ENCODE data around the gene SURF6.
A peak's percentile ranks its signal among the peaks of the same experiment; 100 is the strongest.
"Not testable (repeated sequence)": the region's sequence is repeated elsewhere in the genome, so short reads cannot be mapped to it uniquely, and the experiment has no call there.

SURF6 gene

DNA sequence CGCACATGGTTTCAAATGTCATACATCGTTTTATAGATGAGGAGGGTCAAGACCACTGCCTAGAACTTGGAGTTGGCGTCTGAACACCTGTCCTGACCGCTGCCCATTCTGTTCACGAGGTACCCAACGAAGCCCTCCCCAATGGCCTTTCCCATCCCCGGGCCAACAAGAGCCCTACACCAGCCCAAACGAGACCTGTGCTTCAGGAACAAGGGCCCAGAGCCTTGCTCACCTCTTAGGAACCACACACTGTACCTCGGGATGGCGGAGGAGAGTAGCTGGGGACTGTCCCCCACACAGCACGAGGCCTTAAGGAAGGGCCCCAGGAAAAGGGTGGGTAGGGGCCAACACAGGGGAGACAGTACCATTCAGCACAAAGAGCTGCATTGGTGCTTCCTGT is 3.0 kb downstream of the SURF6 start:
- no peak for DNase-seq (ENCODE audit: low read depth)
- no peak overlapping the region for H3K4me3 ChIP-seq (ENCODE audit: low read length)
- TF ChIP-seq, protein P1, sequence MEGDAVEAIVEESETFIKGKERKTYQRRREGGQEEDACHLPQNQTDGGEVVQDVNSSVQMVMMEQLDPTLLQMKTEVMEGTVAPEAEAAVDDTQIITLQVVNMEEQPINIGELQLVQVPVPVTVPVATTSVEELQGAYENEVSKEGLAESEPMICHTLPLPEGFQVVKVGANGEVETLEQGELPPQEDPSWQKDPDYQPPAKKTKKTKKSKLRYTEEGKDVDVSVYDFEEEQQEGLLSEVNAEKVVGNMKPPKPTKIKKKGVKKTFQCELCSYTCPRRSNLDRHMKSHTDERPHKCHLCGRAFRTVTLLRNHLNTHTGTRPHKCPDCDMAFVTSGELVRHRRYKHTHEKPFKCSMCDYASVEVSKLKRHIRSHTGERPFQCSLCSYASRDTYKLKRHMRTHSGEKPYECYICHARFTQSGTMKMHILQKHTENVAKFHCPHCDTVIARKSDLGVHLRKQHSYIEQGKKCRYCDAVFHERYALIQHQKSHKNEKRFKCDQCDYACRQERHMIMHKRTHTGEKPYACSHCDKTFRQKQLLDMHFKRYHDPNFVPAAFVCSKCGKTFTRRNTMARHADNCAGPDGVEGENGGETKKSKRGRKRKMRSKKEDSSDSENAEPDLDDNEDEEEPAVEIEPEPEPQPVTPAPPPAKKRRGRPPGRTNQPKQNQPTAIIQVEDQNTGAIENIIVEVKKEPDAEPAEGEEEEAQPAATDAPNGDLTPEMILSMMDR (IDR thresholded peaks at IDR 0.05; ENCODE audit: insufficient read depth, low read depth, low read length, missing control alignments), result no peak

DNA sequence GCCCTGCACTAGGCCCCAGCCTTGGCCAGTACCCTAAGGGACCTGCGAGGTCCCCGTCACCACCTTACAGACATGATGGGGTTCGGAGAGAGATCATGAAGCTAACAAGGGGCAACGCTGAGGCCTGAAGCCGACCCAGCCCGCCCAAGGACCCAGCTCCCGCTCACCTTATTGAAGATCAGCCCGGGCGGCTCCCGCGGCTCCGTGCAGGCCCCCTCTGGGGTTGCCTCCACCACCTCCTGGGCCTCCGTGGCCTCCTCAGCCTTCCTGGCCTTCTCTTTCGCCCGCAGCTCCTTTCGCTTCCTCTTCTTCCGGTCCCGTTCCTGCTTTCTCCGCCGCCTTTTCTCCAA is 3.6 kb downstream of the SURF6 start:
- no peak for DNase-seq (ENCODE audit: low read depth)
- TF ChIP-seq, protein P1 (IDR thresholded peaks at IDR 0.05; ENCODE audit: insufficient read depth, low read depth, low read length, missing control alignments), result no peak
- H3K4me3 ChIP-seq (ENCODE audit: low read length), result no peak overlapping the region

DNA sequence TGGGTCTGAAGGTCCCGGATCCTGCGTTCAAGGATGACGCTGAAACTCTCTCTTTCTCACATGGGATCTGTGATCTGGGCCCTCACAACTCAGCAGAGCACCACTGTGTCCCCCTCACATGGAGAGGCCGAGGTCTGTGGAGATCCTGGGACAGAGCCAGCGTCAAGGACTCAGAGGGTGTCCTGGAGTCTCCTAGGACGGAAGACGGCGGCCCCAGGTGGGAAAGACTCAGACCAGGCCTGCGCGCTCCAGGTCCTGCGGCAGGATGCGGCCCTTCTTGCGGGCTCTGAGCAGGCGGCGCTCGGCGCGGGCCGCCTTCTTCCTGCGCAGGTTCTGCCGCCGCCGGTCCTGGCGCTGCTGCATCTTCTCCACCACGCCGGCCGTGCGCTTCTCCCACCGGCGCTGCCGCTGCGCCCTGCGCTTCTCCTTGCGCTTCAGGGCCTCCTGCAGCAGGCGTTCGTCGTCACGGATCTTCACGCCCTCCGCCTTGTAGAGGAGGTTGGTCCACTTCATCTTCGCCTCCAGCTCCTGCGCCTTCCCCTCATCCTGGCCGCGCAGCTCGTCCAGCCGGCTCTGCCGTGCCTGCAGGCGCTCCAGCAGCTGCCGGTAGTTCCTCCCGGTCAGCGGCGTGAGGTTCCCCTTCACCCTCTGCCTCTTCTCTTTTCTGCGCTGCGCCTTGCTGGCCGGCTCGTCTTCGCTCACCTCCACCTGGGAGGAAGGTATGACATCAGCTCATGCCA is 4.2 kb downstream of the SURF6 start:
- H3K4me3 ChIP-seq (ENCODE audit: low read length), result no peak overlapping the region
- no peak for DNase-seq (ENCODE audit: low read depth)
- TF ChIP-seq, protein P1 (IDR thresholded peaks at IDR 0.05; ENCODE audit: insufficient read depth, low read depth, low read length, missing control alignments), result no peak

DNA sequence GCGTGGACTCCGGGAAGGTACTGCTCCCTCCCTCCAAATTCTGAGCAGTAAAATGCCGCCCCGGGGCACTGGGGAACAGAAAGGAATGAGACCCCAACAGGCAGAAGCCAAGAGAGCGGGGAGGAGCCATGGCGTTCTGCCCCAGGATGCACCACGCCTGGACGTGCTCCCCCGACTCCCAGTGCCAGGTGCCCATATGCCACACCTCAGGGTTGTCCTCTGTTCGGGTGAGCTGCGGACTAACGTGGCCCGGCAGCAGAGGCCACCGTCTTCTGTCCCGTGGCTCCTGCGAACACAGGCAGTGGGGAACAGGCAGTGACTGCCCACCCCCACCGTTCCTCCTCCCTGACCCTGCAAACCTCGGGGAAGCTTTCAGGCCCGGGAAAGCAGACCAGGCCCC is 4.8 kb downstream of the SURF6 start:
- no peak overlapping the region for H3K4me3 ChIP-seq (ENCODE audit: low read length)
- TF ChIP-seq, protein P1 (IDR thresholded peaks at IDR 0.05; ENCODE audit: insufficient read depth, low read depth, low read length, missing control alignments), result no peak
- DNase-seq (ENCODE audit: low read depth), result no peak

DNA sequence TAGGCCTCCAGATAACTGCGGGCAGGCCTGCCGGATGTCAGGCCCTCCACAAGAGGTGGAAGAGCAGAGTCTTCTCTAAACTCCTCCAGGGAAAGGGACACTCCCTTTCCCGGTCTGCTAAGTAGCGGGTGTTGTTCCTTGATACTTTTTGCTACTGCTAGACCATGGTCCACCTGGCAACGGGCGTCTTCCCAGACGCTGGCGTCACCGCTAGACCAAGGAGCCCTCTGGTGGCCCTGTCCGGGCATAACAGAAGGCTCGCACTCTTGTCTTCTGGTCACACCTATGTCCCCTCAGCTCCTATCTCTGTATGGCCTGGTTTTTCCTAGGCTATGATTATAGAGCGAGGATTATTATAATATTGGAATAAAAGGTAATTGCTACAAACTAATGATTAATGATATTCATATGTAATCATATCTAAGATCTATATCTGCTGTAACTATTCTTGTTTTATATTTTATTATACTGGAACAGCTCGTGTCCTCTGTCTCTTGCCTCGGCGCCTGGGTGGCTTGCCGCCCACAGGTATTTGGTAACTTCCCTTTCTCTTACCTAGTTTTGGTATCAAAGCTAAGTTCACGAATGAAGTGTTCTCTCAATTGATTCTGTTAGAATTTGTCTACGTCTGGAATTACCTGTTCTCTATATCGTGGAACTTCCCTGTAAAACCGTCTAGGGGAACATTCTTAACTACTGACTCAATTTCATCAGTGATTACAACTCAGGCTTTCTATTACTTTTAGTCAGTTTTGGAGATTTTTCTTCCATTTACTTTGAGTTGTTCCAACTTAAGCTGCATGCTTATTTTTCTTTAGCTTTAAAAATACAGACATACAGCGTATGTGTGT is 6.5 kb downstream of the SURF6 start:
- TF ChIP-seq, protein P1 (IDR thresholded peaks at IDR 0.05; ENCODE audit: insufficient read depth, low read depth, low read length, missing control alignments), result peak; percentile 66
- DNase-seq (ENCODE audit: low read depth), result peak; percentile 34
- not testable (repeated sequence) for H3K4me3 ChIP-seq (ENCODE audit: low read length)

DNA sequence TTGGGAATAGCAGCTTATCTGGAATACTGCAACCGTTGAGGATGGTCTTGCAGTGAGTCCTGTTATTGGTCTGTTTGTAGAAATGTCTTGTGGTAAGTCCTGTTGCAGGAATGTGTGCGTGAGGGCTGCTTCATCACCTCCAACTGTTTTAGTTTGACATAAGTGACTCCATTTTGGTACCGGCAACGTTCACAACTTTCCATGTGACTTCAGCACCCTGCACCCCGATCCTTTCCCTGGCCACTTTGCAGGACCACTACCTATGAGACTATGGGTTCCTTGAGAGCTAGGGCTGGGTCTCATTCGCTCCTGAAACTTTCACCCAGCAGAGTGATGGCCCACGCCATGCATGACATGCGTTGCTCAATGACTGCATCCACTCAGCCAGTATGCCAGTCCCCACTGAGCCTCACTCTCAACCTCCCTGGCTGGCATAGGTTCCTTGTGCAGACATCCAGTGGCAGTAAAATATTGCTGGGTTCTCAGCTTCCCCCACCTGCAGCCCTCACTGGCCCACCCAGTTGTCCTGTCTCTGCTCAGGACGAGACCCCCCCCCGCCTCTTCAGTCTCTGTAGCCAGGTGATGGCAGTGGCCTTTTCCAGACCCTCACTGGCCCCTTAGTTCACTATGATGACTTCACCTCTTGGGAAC is 8.0 kb downstream of the SURF6 start:
- no peak for DNase-seq (ENCODE audit: low read depth)
- TF ChIP-seq, protein P1 (IDR thresholded peaks at IDR 0.05; ENCODE audit: insufficient read depth, low read depth, low read length, missing control alignments), result no peak
- H3K4me3 ChIP-seq (ENCODE audit: low read length), result no peak overlapping the region

DNA sequence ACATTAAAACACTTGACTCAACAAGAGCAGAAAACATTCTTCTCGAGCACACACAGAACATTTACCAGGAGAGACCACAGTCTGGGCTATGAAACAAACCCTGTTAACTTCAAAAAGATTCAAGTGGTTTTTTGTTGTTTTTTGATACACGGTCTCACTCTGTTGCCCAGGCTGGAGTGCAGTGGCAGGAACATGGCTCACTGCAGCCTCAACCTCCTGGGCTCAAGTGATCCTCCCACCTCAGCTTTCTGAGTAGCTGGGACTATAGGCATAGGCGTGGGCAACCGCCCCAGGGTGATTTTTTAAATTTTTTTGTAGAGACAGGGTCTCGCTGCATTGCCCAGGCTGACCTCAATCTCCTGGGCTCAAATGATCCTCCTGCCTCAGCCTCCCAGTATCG is 9.0 kb downstream of the SURF6 start:
- not testable (repeated sequence) for H3K4me3 ChIP-seq (ENCODE audit: low read length); DNase-seq (ENCODE audit: low read depth)

All from epithelial cell of esophagus (primary cell).